Effector memory CD4-positive, alpha-beta T cell (primary cell): Measurements from ENCODE around the gene C1QL4.

Source experiments
- DNase-seq, 3 donors: peaks; one replicate each; pipeline ENCODE4 v3.0.0-alpha.2; 2020
- H3K27ac ChIP-seq: 2 replicates; pipeline ENCODE4 v1.7.0; 2013; ENCODE audit warnings: mild to moderate bottlenecking, low read length, moderate library complexity; ENCODE audit not compliant: insufficient read depth, poor library complexity, severe bottlenecking
- H3K27me3 ChIP-seq: replicated peaks from 2 replicates; pipeline ENCODE4 v1.7.0; 2013; ENCODE audit warnings: mild to moderate bottlenecking, low read length; ENCODE audit not compliant: insufficient read depth, control insufficient read depth, poor library complexity, severe bottlenecking
- H3K36me3 ChIP-seq: 2 replicates; pipeline ENCODE4 v1.7.0; 2013; ENCODE audit warnings: mild to moderate bottlenecking, low read length, moderate library complexity; ENCODE audit not compliant: control insufficient read depth, insufficient read depth
- H3K4me1 ChIP-seq: 2 replicates; pipeline ENCODE4 v1.7.0; 2013; ENCODE audit warnings: low read length, mild to moderate bottlenecking; ENCODE audit not compliant: control insufficient read depth, insufficient read depth, poor library complexity, severe bottlenecking
- H3K4me3 ChIP-seq: 2 replicates; pipeline ENCODE4 v1.7.0; 2013; ENCODE audit warnings: low read length, low read depth, mild to moderate bottlenecking; ENCODE audit not compliant: insufficient read depth, poor library complexity, severe bottlenecking
- H3K9me3 ChIP-seq: 2 replicates; pipeline ENCODE4 v1.7.0; 2013; ENCODE audit warnings: mild to moderate bottlenecking, low read length, moderate library complexity; ENCODE audit not compliant: control insufficient read depth

C1QL4 gene

DNA sequence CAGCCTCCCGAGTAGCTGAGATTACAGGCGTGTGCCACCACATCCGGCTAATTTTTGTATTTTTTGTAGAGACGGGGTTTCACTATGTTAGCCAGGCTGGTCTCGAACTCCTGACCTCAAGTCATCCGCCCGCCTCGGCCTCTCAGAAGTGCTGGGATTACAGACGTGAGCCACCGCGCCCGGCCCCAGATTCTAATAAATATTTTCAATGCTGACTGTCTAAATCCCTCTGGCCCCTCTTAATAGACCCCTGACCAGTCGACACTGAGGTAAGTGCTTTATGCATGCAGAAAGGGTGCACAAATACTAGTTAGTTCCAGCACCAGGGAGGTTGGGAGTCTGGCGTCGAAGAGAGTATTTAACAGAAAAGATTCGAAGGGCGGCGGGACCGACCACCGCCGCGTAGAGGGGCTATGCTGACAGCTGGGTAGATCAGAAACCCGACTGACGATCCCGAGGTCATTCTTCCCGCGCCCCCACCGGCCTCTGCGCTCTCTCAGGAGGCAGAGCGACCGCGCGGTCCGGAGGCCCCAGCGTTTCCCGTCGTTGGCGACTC is 29.2 kb upstream of the C1QL4 start:
- Histone ChIP-seq H3K9me3 (no peaks in the 10 kb centered on the region), H3K4me1 (peaks cover 4% of the 10 kb centered on the region), H3K27me3 (no peaks in the 10 kb centered on the region), H3K36me3 (no peaks in the 10 kb centered on the region), H3K4me3 (peak overlapping the region; percentile 97), H3K27ac (peak overlapping the region; percentile 82)
- no peak for DNase-seq

DNA sequence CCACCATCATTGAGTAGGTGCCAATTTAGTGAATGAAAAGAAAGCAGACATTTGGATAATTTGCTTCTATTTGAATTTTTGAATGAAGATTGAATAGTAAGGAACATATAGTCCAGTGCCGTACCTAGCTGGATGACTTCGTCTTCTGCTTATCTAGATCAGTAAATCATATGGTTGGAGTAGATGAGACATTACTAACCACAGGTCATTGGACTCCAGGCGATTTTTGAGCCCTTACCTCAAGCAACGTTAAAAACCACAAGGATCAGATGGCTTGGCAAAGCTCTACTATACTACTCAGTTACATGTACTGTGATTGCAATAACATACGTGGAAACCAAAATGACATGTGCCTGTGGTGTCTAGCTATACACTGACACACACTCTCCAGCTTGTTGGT is 28.6 kb upstream of the C1QL4 start:
- DNase-seq: no peak
- Histone ChIP-seq H3K4me1 (peaks cover 4% of the 10 kb centered on the region), H3K27ac (no peak overlapping the region), H3K9me3 (no peaks in the 10 kb centered on the region), H3K27me3 (no peaks in the 10 kb centered on the region), H3K4me3 (no peak overlapping the region), H3K36me3 (no peaks in the 10 kb centered on the region)

DNA sequence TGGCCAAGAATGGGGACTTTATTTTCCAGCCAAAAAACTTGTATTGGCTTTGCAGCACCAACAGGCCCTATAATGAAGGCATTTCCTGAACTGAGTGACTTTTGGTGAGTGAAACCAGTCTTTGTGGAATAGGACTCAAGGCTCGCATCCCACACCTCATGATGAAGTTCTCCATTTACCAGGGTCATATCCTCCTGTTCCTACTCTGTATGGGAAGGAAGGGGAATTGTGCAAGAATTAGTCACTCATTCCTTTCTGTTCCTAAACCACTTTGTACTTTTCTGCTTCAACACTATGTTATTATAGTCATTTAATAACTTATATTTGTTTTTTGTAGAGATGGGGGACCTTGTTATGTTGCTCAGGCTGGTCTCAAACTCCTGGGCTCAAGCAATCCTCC is 28.0 kb upstream of the C1QL4 start:
- Histone ChIP-seq H3K9me3 (no peaks in the 10 kb centered on the region), H3K27ac (no peak overlapping the region), H3K27me3 (no peaks in the 10 kb centered on the region), H3K36me3 (no peaks in the 10 kb centered on the region), H3K4me1 (peaks cover 4% of the 10 kb centered on the region), H3K4me3 (no peak overlapping the region)
- no peak for DNase-seq

DNA sequence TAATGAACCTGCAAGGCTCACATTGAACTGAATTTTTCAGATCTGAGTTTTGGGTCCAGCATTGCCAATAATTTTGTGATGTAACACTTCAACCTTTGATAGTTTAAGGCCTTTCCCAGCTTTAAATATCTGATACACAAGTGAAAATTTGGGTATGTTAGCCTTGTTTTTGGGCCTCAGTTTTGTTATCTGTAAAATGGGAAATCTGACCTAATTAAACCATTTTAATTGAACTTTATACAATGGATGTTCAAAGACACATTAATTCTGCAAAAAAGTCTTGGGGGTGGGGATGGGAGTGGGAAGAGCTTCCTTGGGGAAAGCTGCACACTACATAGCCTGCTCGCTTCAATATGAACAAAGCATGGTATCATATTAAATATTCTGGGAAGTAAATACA is 25.1 kb upstream of the C1QL4 start:
- H3K27me3 ChIP-seq: no peaks in the 10 kb centered on the region
- no peaks in the 10 kb centered on the region for H3K9me3 ChIP-seq
- H3K27ac ChIP-seq: no peak overlapping the region
- H3K4me1 ChIP-seq: peaks cover 4% of the 10 kb centered on the region
- DNase-seq: no peak
- no peaks in the 10 kb centered on the region for H3K36me3 ChIP-seq
- H3K4me3 ChIP-seq: no peak overlapping the region

DNA sequence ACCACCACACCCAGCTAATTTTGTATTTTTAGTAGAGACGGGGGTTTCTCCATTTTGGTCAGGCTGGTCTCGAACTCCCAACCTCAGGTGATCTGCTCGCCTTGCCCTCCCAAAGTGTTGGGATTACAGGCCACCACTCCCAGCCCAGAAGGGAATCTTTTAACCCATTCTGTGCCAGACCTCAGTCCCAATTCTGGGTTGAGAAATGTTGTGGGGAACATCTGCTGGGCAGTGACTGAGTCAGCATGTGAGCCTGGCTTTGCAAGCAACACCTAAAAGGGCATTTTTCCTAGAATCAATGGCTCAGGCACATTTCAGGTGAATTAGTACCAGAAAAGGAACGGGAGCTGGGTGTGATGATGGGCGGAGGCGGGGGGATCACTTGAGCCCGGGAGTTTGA is 22.7 kb upstream of the C1QL4 start:
- Histone ChIP-seq H3K27ac (no peak overlapping the region), H3K27me3 (no peaks in the 10 kb centered on the region), H3K4me3 (no peak overlapping the region), H3K4me1 (no peaks in the 10 kb centered on the region), H3K9me3 (no peaks in the 10 kb centered on the region), H3K36me3 (no peaks in the 10 kb centered on the region)
- no peak for DNase-seq

DNA sequence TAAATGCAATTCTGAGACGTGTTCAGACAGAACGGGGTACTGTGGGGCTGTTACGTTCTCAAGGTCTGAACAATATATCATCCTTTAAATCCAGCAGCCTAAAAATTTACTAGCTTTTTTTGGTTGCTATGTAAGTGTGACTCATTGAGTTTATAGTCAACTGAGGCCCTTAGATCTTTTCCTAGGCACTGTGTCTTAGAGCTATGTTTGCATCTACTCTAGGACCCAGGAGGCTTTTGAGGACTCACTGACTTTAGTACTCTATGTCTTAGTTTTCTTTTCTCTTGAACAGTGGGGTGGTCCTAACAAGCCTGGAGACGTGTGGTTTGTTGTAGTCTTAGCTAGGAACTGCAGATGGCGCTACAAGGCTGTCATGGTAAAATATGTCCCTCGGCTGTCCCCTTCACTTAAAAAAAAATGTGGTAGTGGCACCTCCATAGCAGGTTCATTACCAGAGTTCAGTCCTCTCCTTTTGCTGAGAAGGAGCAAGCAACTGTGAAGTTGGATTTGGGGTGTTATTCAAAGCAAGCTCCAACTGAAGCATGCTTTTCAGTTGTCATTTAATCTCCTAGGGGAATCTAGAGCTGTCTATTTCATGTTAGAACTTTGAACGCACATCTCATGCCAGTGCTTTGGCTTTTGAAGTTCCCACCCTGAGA is 21.6 kb upstream of the C1QL4 start:
- H3K27me3 ChIP-seq: no peaks in the 10 kb centered on the region
- no peaks in the 10 kb centered on the region for H3K9me3 ChIP-seq
- H3K36me3 ChIP-seq: no peaks in the 10 kb centered on the region
- H3K4me3 ChIP-seq: no peak overlapping the region
- DNase-seq: peak in 2 of 3 donors; percentile 31 to 37
- H3K27ac ChIP-seq: no peak overlapping the region
- no peaks in the 10 kb centered on the region for H3K4me1 ChIP-seq

DNA sequence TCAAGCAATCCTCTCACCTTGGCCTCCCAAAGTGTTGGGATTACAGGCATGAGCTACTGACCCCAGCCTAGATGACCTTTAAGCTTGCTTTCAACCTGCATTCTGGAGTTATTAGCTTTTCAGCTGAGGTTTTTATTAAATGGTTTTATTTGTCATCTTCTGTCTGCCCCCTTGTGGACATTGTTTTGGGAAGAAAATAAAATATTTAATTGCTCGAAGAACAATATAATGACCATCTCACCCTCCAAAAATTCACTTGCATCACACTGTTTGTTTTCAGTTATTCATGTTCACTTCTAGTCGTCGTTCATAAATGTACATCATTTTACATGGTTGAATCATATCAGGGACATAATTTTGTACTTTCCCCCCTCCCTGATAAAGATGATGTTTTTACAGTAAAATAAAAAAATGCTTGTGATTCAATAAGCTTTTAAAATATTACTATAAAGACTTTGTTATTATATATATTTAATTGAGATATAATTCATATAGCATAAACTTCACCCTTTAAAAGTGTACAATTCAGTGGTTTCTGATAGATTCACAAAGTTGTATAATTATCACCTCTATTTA is 20.2 kb upstream of the C1QL4 start:
- no peaks in the 10 kb centered on the region for H3K36me3 ChIP-seq
- H3K4me1 ChIP-seq: no peaks in the 10 kb centered on the region
- H3K9me3 ChIP-seq: no peaks in the 10 kb centered on the region
- no peak overlapping the region for H3K27ac ChIP-seq
- no peaks in the 10 kb centered on the region for H3K27me3 ChIP-seq
- no peak overlapping the region for H3K4me3 ChIP-seq
- no peak for DNase-seq

DNA sequence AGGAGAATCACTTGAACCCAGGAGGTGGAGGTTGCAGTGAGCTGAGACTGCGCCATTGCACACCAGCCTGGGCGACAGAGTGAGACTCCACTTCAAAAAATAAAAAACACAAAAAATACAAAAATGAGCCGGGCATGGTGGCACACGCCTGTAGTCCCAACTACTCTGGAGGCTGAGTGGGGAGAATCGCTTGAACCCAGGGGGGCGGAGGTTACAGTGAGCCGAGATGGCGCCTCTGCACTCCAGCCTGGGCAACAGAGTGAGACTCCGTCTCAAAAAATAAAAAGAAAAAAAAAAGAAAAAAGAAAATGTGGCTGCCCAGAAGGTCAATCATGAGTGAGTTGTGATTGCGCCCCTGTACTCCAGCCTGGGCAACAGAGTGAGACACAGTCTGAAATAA is 18.9 kb upstream of the C1QL4 start:
- DNase-seq: no peak
- H3K27ac ChIP-seq: no peak overlapping the region
- peaks cover 2% of the 10 kb centered on the region for H3K27me3 ChIP-seq
- no peaks in the 10 kb centered on the region for H3K9me3 ChIP-seq
- H3K36me3 ChIP-seq: no peaks in the 10 kb centered on the region
- no peaks in the 10 kb centered on the region for H3K4me1 ChIP-seq
- no peak overlapping the region for H3K4me3 ChIP-seq

DNA sequence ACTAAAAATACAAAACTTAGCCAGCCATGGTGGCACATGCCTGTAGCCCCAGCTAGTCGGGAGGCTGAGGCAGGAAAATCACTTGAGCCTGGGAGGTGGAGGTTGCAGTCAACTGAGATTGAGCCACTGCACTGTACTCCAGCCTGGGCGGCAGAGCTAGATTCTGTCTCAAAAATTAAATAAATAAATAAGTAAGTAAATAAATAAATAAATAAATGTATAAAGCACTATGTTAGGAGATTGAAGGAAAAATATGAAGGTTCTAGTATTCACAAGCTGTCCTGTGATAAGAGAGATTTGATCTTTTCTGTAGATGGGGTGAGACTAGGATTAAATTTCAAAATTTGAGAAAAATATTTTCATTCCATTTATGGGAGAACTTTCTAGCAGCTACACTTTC is 15.4 kb upstream of the C1QL4 start:
- Histone ChIP-seq H3K27me3 (peaks cover 29% of the 10 kb centered on the region), H3K36me3 (no peaks in the 10 kb centered on the region), H3K27ac (no peak overlapping the region), H3K9me3 (no peaks in the 10 kb centered on the region), H3K4me1 (peaks cover 8% of the 10 kb centered on the region), H3K4me3 (no peak overlapping the region)
- no peak for DNase-seq

DNA sequence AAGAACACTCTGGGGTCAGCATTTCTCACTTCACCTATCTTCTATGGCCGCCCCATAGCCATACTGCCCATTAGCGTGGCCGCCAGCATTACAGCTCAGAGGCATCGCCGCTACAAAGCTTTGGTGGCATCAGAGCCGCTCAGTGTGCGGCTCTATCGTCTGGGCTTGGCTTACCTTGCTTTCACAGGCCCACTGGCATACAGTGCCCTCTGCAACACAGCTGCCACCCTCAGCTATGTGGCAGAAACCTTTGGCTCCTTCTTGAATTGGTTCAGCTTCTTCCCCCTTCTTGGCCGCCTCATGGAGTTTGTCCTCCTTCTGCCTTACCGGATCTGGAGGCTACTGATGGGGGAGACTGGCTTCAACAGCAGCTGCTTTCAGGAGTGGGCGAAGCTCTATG is 12.3 kb upstream of the C1QL4 start:
- DNase-seq: no peak
- H3K27ac ChIP-seq: no peak overlapping the region
- H3K9me3 ChIP-seq: no peaks in the 10 kb centered on the region
- peaks cover 35% of the 10 kb centered on the region for H3K4me1 ChIP-seq
- H3K27me3 ChIP-seq: peaks cover 55% of the 10 kb centered on the region
- H3K4me3 ChIP-seq: no peak overlapping the region
- H3K36me3 ChIP-seq: no peaks in the 10 kb centered on the region
